IMR-90 (cell line): ENCODE measurements around the gene ZNF771. TPM values are rescaled to one million over a fixed set of nuclear protein-coding genes. Genes with fewer than 3 reads are reported as not detected.

Experiments
- ATAC-seq: fragments of 200-7000 bp; cut with Tn5 transposase; 2 replicates; pipeline ENCODE4 v1.9.1; 2020; ENCODE audit warnings: low read depth, mild to moderate bottlenecking, moderate library complexity
- BruUV-seq: library from RNA; stranded (reverse); fragments of 400-500 nt; replicated peaks from 2 replicates; lab custom pipeline; 2021; lab: Mats Ljungman, UMichigan
- CTCF ChIA-PET: fragments of 300-600 bp; formaldehyde crosslinking; extraction: SDS; loops from one replicate; lab custom pipeline; 2021; ENCODE audit warnings: antibody characterized with exemption; lab: Yijun Ruan, JAX
- POLR2A ChIA-PET: fragments of 300-600 bp; sonication (Branson Sonifier 250); formaldehyde crosslinking; loops from one replicate; lab custom pipeline; 2022; ENCODE audit warnings: antibody characterized with exemption; ENCODE audit not compliant: unreplicated experiment; lab: Charles Lee
- DNase-seq: peaks from one replicate; pipeline ENCODE4 v3.0.0; 2013
- H2AFZ ChIP-seq: replicated peaks from 2 replicates; pipeline ENCODE3; 2013; ENCODE audit warnings: low read length, mild to moderate bottlenecking; ENCODE audit not compliant: poor library complexity
- H2AK5ac ChIP-seq: 2 replicates; pipeline ENCODE4 v1.6.1; 2013; ENCODE audit warnings: low read depth, low read length, inconsistent platforms
- H2AK9ac ChIP-seq: replicated peaks from 2 replicates; pipeline ENCODE3; 2013; ENCODE audit warnings: mild to moderate bottlenecking, low read depth, low read length, moderate library complexity; ENCODE audit not compliant: poor library complexity
- H2BK120ac ChIP-seq: 2 replicates; pipeline ENCODE4 v1.6.1; 2013; ENCODE audit warnings: low read depth, low read length, inconsistent platforms
- H2BK15ac ChIP-seq: 3 replicates; pipeline ENCODE4 v1.6.1; 2013; ENCODE audit warnings: low read depth, low read length, inconsistent platforms
- H2BK20ac ChIP-seq: 2 replicates; pipeline ENCODE4 v1.6.1; 2013; ENCODE audit warnings: low read depth, mild to moderate bottlenecking, inconsistent platforms, low read length, moderate library complexity
- H2BK5ac ChIP-seq: 2 replicates; pipeline ENCODE4 v1.6.1; 2013; ENCODE audit warnings: mild to moderate bottlenecking, low read depth, low read length, inconsistent platforms; ENCODE audit not compliant: poor library complexity, severe bottlenecking
- H3K14ac ChIP-seq: replicated peaks from 2 replicates; pipeline ENCODE4 v1.6.1; 2013; ENCODE audit warnings: low read depth, low read length, inconsistent platforms
- H3K18ac ChIP-seq: 2 replicates; pipeline ENCODE4 v1.6.1; 2013; ENCODE audit warnings: low read depth, low read length, control low read depth
- H3K23ac ChIP-seq: 2 replicates; pipeline ENCODE4 v1.6.1; 2013; ENCODE audit warnings: low read depth, low read length, inconsistent platforms
- H3K27ac ChIP-seq: 2 replicates; pipeline ENCODE4 v1.5.1; 2013; ENCODE audit warnings: mild to moderate bottlenecking, control low read depth, low read length; ENCODE audit not compliant: insufficient read depth
- H3K27me3 ChIP-seq: 2 replicates; pipeline ENCODE4 v1.6.1; 2013; ENCODE audit warnings: low read length; ENCODE audit not compliant: control insufficient read depth, insufficient read depth
- H3K36me3 ChIP-seq: 2 replicates; pipeline ENCODE4 v1.6.1; 2013; ENCODE audit warnings: low read length, mixed read lengths; ENCODE audit not compliant: control insufficient read depth, insufficient read depth
- H3K4ac ChIP-seq: 2 replicates; pipeline ENCODE4 v1.6.1; 2013; ENCODE audit warnings: low read depth, low read length, inconsistent platforms
- H3K4me1 ChIP-seq: 2 replicates; pipeline ENCODE4 v1.6.1; 2013; ENCODE audit warnings: low read length, mixed read lengths; ENCODE audit not compliant: control insufficient read depth, insufficient read depth
- H3K4me2 ChIP-seq: 2 replicates; pipeline ENCODE4 v1.6.1; 2013; ENCODE audit warnings: low read depth, mild to moderate bottlenecking, control low read depth, low read length, moderate library complexity
- H3K4me3 ChIP-seq: 2 replicates; pipeline ENCODE4 v1.5.1; 2013; ENCODE audit warnings: low read depth, mild to moderate bottlenecking, control low read depth, low read length, moderate library complexity; ENCODE audit not compliant: insufficient read depth
- H3K56ac ChIP-seq: 2 replicates; pipeline ENCODE4 v1.6.1; 2013; ENCODE audit warnings: low read length, inconsistent platforms; ENCODE audit not compliant: insufficient read depth; ENCODE audit errors: extremely low read depth
- H3K79me1 ChIP-seq, 2 experiments: 2 replicates each; pipeline ENCODE4 v1.6.1; 2013; ENCODE audit warnings: low read length in 2 of 2, inconsistent platforms in 1 of 2, low read depth in 1 of 2
- H3K9ac ChIP-seq: 2 replicates; pipeline ENCODE4 v1.6.1; 2013; ENCODE audit warnings: low read depth, low read length, control low read depth
- H3K9me1 ChIP-seq: 2 replicates; pipeline ENCODE4 v1.6.1; 2013; ENCODE audit warnings: low read length, inconsistent platforms; ENCODE audit not compliant: insufficient read depth
- H3K9me3 ChIP-seq: 2 replicates; pipeline ENCODE4 v1.6.1; 2013; ENCODE audit warnings: low read length; ENCODE audit not compliant: control insufficient read depth, insufficient read depth
- H4K20me1 ChIP-seq: 2 replicates; pipeline ENCODE4 v1.6.1; 2013; ENCODE audit warnings: low read length, inconsistent platforms; ENCODE audit not compliant: insufficient read depth
- H4K5ac ChIP-seq: 2 replicates; pipeline ENCODE4 v1.6.1; 2013; ENCODE audit warnings: mild to moderate bottlenecking, low read depth, low read length, control low read depth
- H4K8ac ChIP-seq, 2 experiments: 2 replicates each; pipeline ENCODE4 v1.6.1; 2013; ENCODE audit warnings: low read depth in 2 of 2, low read length in 2 of 2, control low read depth in 1 of 2, inconsistent platforms in 1 of 2
- H4K91ac ChIP-seq: 2 replicates; pipeline ENCODE4 v1.6.1; 2013; ENCODE audit warnings: low read depth, low read length, inconsistent platforms; ENCODE audit not compliant: insufficient read depth
- BHLHE40 ChIP-seq: fragments of 150-350 bp; IDR thresholded peaks from 2 replicates; pipeline ENCODE4 v1.6.1; 2016; ENCODE audit warnings: mild to moderate bottlenecking, low read depth, low read length
- CEBPB ChIP-seq: IDR thresholded peaks from 2 replicates; pipeline ENCODE4 v1.6.1; 2012; ENCODE audit warnings: low read depth, low read length, improper control_type of control experiment
- CHD1 ChIP-seq: IDR thresholded peaks from 2 replicates; pipeline ENCODE4 v1.6.1; 2012; ENCODE audit warnings: low read depth, low read length, improper control_type of control experiment
- CTCF ChIP-seq: conservative IDR thresholded peaks from 2 replicates; pipeline ENCODE4 v1.5.1; 2012; ENCODE audit warnings: mild to moderate bottlenecking, low read depth, low read length, improper control_type of control experiment
- FOS ChIP-seq: fragments of 150-350 bp; IDR thresholded peaks from 2 replicates; pipeline ENCODE4 v1.6.1; 2016; ENCODE audit warnings: low read depth, low read length
- MAFK ChIP-seq: IDR thresholded peaks from 2 replicates; pipeline ENCODE4 v1.6.1; 2012; ENCODE audit warnings: low read depth, low read length, improper control_type of control experiment
- MAZ ChIP-seq: IDR thresholded peaks from 2 replicates; pipeline ENCODE4 v1.6.1; 2012; ENCODE audit warnings: low read depth, mild to moderate bottlenecking, low read length, improper control_type of control experiment, moderate library complexity, borderline replicate concordance
- MXI1 ChIP-seq: IDR thresholded peaks from 2 replicates; pipeline ENCODE4 v1.6.1; 2012; ENCODE audit warnings: low read depth, mild to moderate bottlenecking, low read length, moderate library complexity, borderline replicate concordance
- NFE2L2 ChIP-seq: fragments of 150-350 bp; IDR thresholded peaks from 2 replicates; pipeline ENCODE4 v1.6.1; 2016; ENCODE audit warnings: low read depth, mild to moderate bottlenecking, low read length
- POLR2A ChIP-seq: IDR thresholded peaks from 2 replicates; pipeline ENCODE4 v1.6.1; 2012; ENCODE audit warnings: mild to moderate bottlenecking, low read depth, low read length
- RAD21 ChIP-seq: IDR thresholded peaks from 2 replicates; pipeline ENCODE4 v1.6.1; 2012; ENCODE audit warnings: low read length, improper control_type of control experiment
- RCOR1 ChIP-seq: IDR thresholded peaks from 2 replicates; pipeline ENCODE4 v1.6.1; 2012; ENCODE audit warnings: mild to moderate bottlenecking, low read length, improper control_type of control experiment; ENCODE audit not compliant: insufficient replicate concordance
- RFX5 ChIP-seq: IDR thresholded peaks from 2 replicates; pipeline ENCODE4 v1.8.0; 2012; ENCODE audit warnings: low read depth, mild to moderate bottlenecking, low read length, moderate library complexity
- SMC3 ChIP-seq: fragments of 150-350 bp; IDR thresholded peaks from 2 replicates; pipeline ENCODE4 v1.6.1; 2016; ENCODE audit warnings: low read depth, mild to moderate bottlenecking, antibody characterized with exemption, low read length, moderate library complexity
- WGBS, 2 experiments: methylation state at CpG; one replicate each; pipeline versions ENCODE4 v1.1.5 to v1.1.7; 2013; ENCODE audit warnings: missing lambda C conversion rate in 2 of 2; ENCODE audit not compliant: insufficient read length in 1 of 2; ENCODE audit errors: extremely low coverage in 2 of 2; 5-methylcytosine and 5-hydroxymethylcytosine counted together
- dilution Hi-C: fragments of 300-500 bp; cut with HindIII; formaldehyde crosslinking; loops from one replicate; pipeline ENCODE4 v1.14.3; 2018; ENCODE audit warnings: low sequenced_read_pairs; ENCODE audit not compliant: unreplicated experiment
- in situ Hi-C: fragments of 300-500 bp; cut with MboI; formaldehyde crosslinking; loops from 3 replicates; pipeline ENCODE4 v1.14.3; 2019; ENCODE audit warnings: low sequenced_read_pairs, inconsistent platforms, mixed read lengths
- intact Hi-C: fragments of 100-400 bp; cut with micrococcal nuclease; formaldehyde crosslinking; loops from 2 replicates; pipeline ENCODE4 v1.10.0; 2022
- polyA plus RNA-seq, 3 experiments: library from polyadenylated mRNA; depleted of rRNA; stranded (reverse); fragments of >200 nt; gene quantifications; 2 replicates each; pipeline ENCODE4 v1.2.3, GENCODE V29; 2012; ENCODE audit warnings: low replicate concordance in 1 of 3
- total RNA-seq: library from RNA; depleted of rRNA; stranded (reverse); fragments of >200 nt; gene quantifications from 2 replicates; pipeline ENCODE4 v1.2.3, GENCODE V29; 2012
- TF ChIP-seq, protein P1 (sequence below): fragments of 150-350 bp; IDR thresholded peaks from 2 replicates; pipeline ENCODE4 v1.6.1; 2016; ENCODE audit warnings: low read depth, mild to moderate bottlenecking, low read length, moderate library complexity, borderline replicate concordance

The ZNF771 gene
- total and polyA plus RNA-seq, 2 of the 4 experiments (the other 2 are of a cell fraction), result 5.2 to 10.9 TPM

DNA sequence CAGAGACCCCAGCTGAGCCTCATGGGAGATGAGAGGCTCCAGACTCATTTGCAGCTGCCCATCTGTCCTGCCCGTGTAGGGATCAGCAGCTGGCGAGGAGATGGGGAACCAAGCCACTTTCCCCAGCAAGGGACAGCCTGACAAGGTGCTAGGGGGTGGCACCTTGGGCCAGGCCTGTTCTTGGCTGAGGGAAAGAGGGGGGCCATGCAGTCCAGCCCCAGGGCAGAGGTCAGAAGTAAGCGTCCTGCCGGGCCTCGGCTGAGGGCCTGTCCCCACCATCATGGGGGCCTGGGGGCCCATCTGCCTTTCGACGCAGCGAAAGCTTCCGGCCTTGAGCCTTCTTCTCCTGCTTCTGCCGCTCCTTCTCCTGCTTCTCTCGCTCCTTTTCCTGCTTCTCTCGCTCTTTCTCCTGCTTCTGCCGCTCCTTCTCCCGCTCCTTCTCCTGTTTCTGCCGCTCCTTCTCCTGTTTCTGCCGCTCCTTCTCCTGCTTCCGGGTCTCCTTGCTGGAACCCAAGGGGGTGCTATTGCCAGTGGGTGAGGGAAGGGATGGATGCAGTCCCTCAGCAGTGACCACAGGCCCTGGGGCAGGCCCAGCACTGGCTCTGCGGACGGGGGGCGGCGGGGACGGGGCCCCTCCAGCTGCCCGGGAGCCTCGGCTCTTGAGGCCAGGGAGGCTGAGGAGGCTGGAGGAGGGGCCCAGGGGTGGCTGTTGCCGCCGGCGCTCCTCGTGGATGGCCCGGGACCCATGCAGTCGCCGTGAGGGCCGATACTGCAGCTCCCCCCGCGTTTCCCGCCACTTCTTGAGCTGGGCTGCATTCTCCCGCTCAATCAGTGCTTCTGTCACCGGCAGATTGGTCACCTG lies 49.5 kb upstream of the ZNF771 start:
- H3K4me2 ChIP-seq, result no peak overlapping the region
- no peak overlapping the region for H3K18ac ChIP-seq
- CTCF ChIA-PET, result no interaction called here
- H2BK5ac ChIP-seq, result no peak overlapping the region
- H3K79me1 ChIP-seq, result peaks cover 10 to 58% of the 10 kb centered on the region in 2 experiments
- H4K8ac ChIP-seq, result no peak overlapping the region
- no peak overlapping the region for H2AK5ac ChIP-seq
- peaks cover 5% of the 10 kb centered on the region; the same call in 1 of the 2 replicates for H3K4me1 ChIP-seq
- in situ Hi-C loops (no loop called here), intact Hi-C loops (no loop called here), dilution Hi-C loops (no loop called here)
- H3K9ac ChIP-seq, result no peak overlapping the region
- H3K4ac ChIP-seq, result no peak overlapping the region
- no peak overlapping the region for H2AFZ ChIP-seq
- no peak overlapping the region for H2AK9ac ChIP-seq
- H2BK15ac ChIP-seq, result no peak overlapping the region
- H4K20me1 ChIP-seq, result peaks cover under 1% of the 10 kb centered on the region; the same call in 1 of the 2 replicates
- H4K5ac ChIP-seq, result no peak overlapping the region
- H3K23ac ChIP-seq, result no peak overlapping the region
- peaks cover 43% of the 10 kb centered on the region for H3K36me3 ChIP-seq
- no peak overlapping the region for H4K91ac ChIP-seq
- H3K9me1 ChIP-seq, result peaks cover 7% of the 10 kb centered on the region; the same call in 1 of the 2 replicates
- no peaks in the 10 kb centered on the region for H3K27me3 ChIP-seq
- no peak overlapping the region for H3K14ac ChIP-seq
- no TSS peak for BruUV-seq
- H3K9me3 ChIP-seq, result no peaks in the 10 kb centered on the region
- no peak overlapping the region for H2BK120ac ChIP-seq
- POLR2A ChIA-PET, result no interaction called here
- H3K27ac ChIP-seq, result no peak overlapping the region
- H3K4me3 ChIP-seq, result no peak overlapping the region
- no peak for ATAC-seq
- H3K56ac ChIP-seq, result no peak overlapping the region
- DNase-seq, result no peak
- H2BK20ac ChIP-seq, result no peak overlapping the region
- 95% methylated on average over 15 of the region's 37 CpGs; no CpG with 5 or more reads in 1 of the 2 experiments for WGBS, 2 experiments
- TF ChIP-seq MXI1 (no peak), RFX5 (no peak), MAFK (no peak), MAZ (no peak), CEBPB (no peak), BHLHE40 (no peak), RCOR1 (no peak), RAD21 (no peak), CHD1 (no peak), POLR2A (no peak), CTCF (no peak), NFE2L2 (no peak), FOS (no peak), SMC3 (no peak)
- TF ChIP-seq, protein P1, sequence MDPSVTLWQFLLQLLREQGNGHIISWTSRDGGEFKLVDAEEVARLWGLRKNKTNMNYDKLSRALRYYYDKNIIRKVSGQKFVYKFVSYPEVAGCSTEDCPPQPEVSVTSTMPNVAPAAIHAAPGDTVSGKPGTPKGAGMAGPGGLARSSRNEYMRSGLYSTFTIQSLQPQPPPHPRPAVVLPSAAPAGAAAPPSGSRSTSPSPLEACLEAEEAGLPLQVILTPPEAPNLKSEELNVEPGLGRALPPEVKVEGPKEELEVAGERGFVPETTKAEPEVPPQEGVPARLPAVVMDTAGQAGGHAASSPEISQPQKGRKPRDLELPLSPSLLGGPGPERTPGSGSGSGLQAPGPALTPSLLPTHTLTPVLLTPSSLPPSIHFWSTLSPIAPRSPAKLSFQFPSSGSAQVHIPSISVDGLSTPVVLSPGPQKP, result no peak
